Esophagus muscularis mucosa (tissue), 4 donors: ENCODE data around the gene PARD6B. TPM values are rescaled to one million over a fixed set of nuclear protein-coding genes. Genes with fewer than 3 reads are reported as not detected.

Experiments
- DNase-seq: peaks from one replicate; pipeline ENCODE4 v3.0.0-alpha.2; 2017; ENCODE audit errors: extremely low spot score
- H3K27ac ChIP-seq, 4 donors: fragments of 200-600 bp; sonication (generic); replicated peaks in 1 of 4; 1 replicate in 3 of 4; 2 replicates in 1 of 4; pipeline ENCODE4 v1.5.1; 2016 to 2019; ENCODE audit warnings: mild to moderate bottlenecking in 1 of 4
- H3K27me3 ChIP-seq, 4 donors: fragments of 200-600 bp; sonication (generic); one replicate each; pipeline versions ENCODE4 v1.5.1 to v1.6.0; 2016 to 2019
- H3K36me3 ChIP-seq, 4 donors: fragments of 200-600 bp; sonication (generic); one replicate each; pipeline ENCODE4 v1.5.1; 2016 to 2019
- H3K4me1 ChIP-seq, 4 donors: fragments of 200-600 bp; sonication (generic); one replicate each; pipeline ENCODE4 v1.5.1; 2016 to 2019
- H3K4me3 ChIP-seq, 4 donors: fragments of 200-600 bp; sonication (generic); 1 replicate in 2 of 4; 2 replicates in 2 of 4; pipeline ENCODE4 v1.5.1; 2016 to 2019; ENCODE audit warnings: mild to moderate bottlenecking in 4 of 4, moderate library complexity in 1 of 4
- H3K9me3 ChIP-seq, 4 donors: fragments of 200-600 bp; sonication (generic); 1 replicate in 3 of 4; 2 replicates in 1 of 4; pipeline ENCODE4 v1.5.1; 2016 to 2019
- EP300 ChIP-seq: sonication (generic); formaldehyde crosslinking; IDR thresholded peaks from one replicate; pipeline ENCODE4 v1.6.1; 2017; ENCODE audit warnings: antibody characterized with exemption
- POLR2A ChIP-seq: fragments of 450-650 bp; IDR thresholded peaks from one replicate; pipeline ENCODE4 v1.6.1; 2017; ENCODE audit warnings: antibody characterized with exemption, moderate library complexity, mild to moderate bottlenecking, low read depth
- POLR2AphosphoS5 ChIP-seq, 2 donors: sonication (generic); formaldehyde crosslinking; IDR thresholded peaks; one replicate each; pipeline ENCODE4 v1.6.1; 2017; ENCODE audit warnings: antibody characterized with exemption in 2 of 2
- WGBS: methylation state at CpG from one replicate; pipeline ENCODE4 v1.1.5; 2018; 5-methylcytosine and 5-hydroxymethylcytosine counted together
- intact Hi-C: fragments of 100-400 bp; cut with DNase I; formaldehyde crosslinking; loops from one replicate; pipeline ENCODE4 v1.15.1; 2023
- total RNA-seq, 4 donors: library from RNA; depleted of rRNA; stranded (reverse); fragments of >200 nt; gene quantifications; one replicate each; pipeline versions ENCODE4 v1.1.0 to v1.2.1, GENCODE V29; 2016
- TF ChIP-seq, protein P1 (sequence below), 3 experiments: fragments of 200-600 bp in 2 of 3; fragments of 450-650 bp in 1 of 3; sonication (generic) in 2 of 3; IDR thresholded peaks; one replicate each; pipeline ENCODE4 v1.5.1; 2017 to 2019; ENCODE audit warnings: antibody characterized with exemption in 3 of 3, mild to moderate bottlenecking in 2 of 3, moderate library complexity in 1 of 3

Gene PARD6B
- total RNA-seq, 4 donors from 2014 or later = 0.99 to 4.2 (median 2.8) TPM

DNA sequence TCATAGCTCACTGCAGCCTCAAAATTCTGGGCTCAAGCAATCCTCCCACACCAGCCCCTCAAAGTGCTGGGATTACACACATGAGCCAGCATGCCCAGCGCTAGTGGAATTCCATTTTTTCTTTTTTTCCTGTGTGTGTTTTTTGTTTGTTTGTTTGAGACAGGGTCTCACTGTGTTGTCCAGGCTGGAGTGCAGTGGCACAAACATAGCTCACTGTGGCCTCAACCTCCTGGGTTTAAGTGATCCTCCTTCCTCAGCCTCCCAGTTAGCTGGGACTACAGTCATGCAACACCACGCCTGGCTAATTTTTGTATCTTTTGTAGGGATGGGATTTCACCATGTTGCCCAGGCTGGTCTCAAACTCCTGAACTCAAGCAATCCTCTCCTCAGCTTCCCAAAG is 14.1 kb upstream of the PARD6B start:
- intact Hi-C loops = no loop called here
- TF ChIP-seq POLR2AphosphoS5 (IDR thresholded peaks at IDR 0.05) (no peak), POLR2A (no peak), EP300 (no peak)
- TF ChIP-seq, protein P1, sequence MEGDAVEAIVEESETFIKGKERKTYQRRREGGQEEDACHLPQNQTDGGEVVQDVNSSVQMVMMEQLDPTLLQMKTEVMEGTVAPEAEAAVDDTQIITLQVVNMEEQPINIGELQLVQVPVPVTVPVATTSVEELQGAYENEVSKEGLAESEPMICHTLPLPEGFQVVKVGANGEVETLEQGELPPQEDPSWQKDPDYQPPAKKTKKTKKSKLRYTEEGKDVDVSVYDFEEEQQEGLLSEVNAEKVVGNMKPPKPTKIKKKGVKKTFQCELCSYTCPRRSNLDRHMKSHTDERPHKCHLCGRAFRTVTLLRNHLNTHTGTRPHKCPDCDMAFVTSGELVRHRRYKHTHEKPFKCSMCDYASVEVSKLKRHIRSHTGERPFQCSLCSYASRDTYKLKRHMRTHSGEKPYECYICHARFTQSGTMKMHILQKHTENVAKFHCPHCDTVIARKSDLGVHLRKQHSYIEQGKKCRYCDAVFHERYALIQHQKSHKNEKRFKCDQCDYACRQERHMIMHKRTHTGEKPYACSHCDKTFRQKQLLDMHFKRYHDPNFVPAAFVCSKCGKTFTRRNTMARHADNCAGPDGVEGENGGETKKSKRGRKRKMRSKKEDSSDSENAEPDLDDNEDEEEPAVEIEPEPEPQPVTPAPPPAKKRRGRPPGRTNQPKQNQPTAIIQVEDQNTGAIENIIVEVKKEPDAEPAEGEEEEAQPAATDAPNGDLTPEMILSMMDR (IDR thresholded peaks at IDR 0.05) = no peak
- WGBS = 46% methylated on average over 2 of the region's 2 CpGs
- H3K27ac ChIP-seq = no peak overlapping the region
- no peak for DNase-seq
- H3K4me1 ChIP-seq = peaks cover 4 to 11% (median 7%) of the 10 kb centered on the region in 4 donors
- no peaks in the 10 kb centered on the region for H3K27me3 ChIP-seq
- H3K9me3 ChIP-seq = no peaks in the 10 kb centered on the region
- H3K4me3 ChIP-seq = no peak overlapping the region
- no peaks in the 10 kb centered on the region for H3K36me3 ChIP-seq

DNA sequence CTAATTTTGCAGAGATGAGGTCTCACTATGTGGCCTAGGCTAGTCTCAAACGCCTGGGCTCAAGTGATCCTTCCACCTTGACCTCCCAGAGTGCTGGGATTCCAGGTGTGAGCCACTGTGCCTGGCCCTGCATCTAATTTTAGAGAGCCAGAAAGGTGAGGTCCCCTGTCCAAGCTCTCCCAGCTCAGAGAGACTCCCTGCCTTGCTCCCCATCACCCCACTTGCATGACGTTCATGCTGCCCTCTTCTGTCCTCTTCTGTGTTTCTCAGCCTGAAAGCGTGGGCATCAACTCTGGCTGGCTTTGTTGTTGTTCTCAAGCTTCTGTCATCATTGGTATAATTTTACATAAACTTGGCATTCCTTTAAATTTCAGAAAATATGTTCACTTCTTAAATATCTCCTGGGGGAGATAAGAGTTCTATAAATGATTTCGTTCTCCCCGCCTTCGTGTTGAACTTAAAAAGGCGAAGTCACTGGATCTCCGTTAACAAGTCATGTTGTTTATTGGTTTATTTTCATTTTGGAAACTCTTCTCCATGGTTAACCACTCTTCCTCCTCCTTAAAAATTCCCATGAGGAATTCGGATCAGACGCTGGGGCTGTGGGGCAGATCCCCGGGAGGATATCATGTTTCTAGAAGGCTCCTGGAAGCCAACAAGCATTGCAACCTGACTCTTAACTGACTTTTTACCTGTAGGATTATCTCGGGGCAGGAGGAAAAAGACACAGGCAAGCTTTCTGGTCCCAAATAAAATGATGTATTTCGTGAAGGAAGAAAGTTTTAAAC is 13.2 kb upstream of the PARD6B start:
- 66% methylated on average over 13 of the region's 13 CpGs for WGBS

DNA sequence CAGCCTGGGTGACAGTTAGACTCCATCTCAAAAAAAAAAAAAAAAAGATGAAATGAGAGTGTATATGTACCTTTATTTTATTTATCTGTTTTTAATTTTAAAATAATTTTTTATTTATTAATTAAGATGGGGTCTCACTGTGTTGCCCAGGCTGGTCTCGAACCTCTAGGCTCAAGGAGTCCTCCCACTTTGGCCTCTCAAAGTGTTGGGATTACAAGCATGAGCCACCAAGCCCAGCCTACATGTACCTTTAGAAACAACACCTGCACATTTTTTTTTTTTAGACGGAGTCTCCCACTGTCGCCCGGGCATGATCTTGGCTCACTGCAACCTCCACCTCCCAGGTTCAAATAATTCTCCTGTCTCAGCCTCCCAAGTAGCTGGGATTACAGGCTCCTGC is 12.1 kb upstream of the PARD6B start:
- intact Hi-C loops = no loop called here
- WGBS = 98% methylated on average over 4 of the region's 4 CpGs
- Histone ChIP-seq H3K4me1 (peaks cover 8 to 18% (median 12%) of the 10 kb centered on the region in 4 donors), H3K4me3 (no peak overlapping the region), H3K36me3 (no peaks in the 10 kb centered on the region), H3K27me3 (no peaks in the 10 kb centered on the region), H3K9me3 (no peaks in the 10 kb centered on the region), H3K27ac (no peak overlapping the region)
- DNase-seq = no peak
- TF ChIP-seq, protein P1 (IDR thresholded peaks at IDR 0.05) = no peak
- TF ChIP-seq EP300 = no peak
- no peak for TF ChIP-seq POLR2AphosphoS5 (IDR thresholded peaks at IDR 0.05)
- no peak for TF ChIP-seq POLR2A

More for the DNA sequence above, 13.2 kb upstream of the PARD6B start:
- Histone ChIP-seq H3K27me3 (no peaks in the 10 kb centered on the region), H3K9me3 (no peaks in the 10 kb centered on the region), H3K4me1 (peaks cover 7 to 15% (median 10%) of the 10 kb centered on the region in 4 donors), H3K27ac (no peak overlapping the region), H3K4me3 (no peak overlapping the region), H3K36me3 (no peaks in the 10 kb centered on the region)
- no peak for DNase-seq
- TF ChIP-seq POLR2A (no peak), POLR2AphosphoS5 (IDR thresholded peaks at IDR 0.05) (no peak), EP300 (no peak)
- TF ChIP-seq, protein P1 (IDR thresholded peaks at IDR 0.05) = no peak
- intact Hi-C loops = no loop called here

DNA sequence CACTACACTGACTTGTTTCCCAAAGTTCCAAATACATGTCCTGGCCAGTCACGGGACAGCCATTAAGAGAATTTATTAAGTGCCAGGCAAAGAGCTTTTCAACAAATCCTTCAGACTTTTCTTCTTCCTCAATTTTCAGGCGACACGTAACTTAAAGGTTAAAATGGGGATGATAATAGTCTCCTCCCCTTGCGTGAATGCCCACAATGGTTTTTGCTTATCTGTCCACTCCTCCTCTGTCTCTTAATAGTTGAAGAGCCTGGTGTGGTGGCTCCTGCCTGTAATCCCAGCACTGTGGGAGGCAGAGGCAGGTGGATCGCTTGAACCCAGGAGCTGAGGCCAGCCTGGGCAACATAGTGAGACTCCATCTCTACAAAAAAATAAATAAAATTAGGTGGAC is 11.4 kb upstream of the PARD6B start:
- 94% methylated on average over 5 of the region's 5 CpGs for WGBS
- no peak for DNase-seq
- intact Hi-C loops = no loop called here

More for the DNA sequence above, 11.4 kb upstream of the PARD6B start:
- Histone ChIP-seq H3K27me3 (no peaks in the 10 kb centered on the region), H3K9me3 (no peaks in the 10 kb centered on the region), H3K4me1 (peaks cover 15 to 25% (median 19%) of the 10 kb centered on the region in 4 donors), H3K36me3 (no peaks in the 10 kb centered on the region), H3K4me3 (no peak overlapping the region), H3K27ac (no peak overlapping the region)
- no peak for TF ChIP-seq EP300
- TF ChIP-seq POLR2AphosphoS5 (IDR thresholded peaks at IDR 0.05) = no peak
- no peak for TF ChIP-seq POLR2A
- TF ChIP-seq, protein P1 (IDR thresholded peaks at IDR 0.05) = no peak
